LNCaP clone FGC (cell line): ENCODE measurements around the gene PAQR5.

Experiments
- DNase-seq: peaks from one replicate; pipeline ENCODE4 v3.0.0-alpha.2; 2011; ENCODE audit warnings: low read depth
- H3K4me3 ChIP-seq: 2 replicates; pipeline ENCODE4 v1.5.1; 2011; ENCODE audit warnings: mild to moderate bottlenecking, low read depth, low read length, control low read depth
- CTCF ChIP-seq: IDR thresholded peaks from 2 replicates; pipeline ENCODE4 v1.5.1; 2012; ENCODE audit warnings: mild to moderate bottlenecking; ENCODE audit not compliant: control insufficient read depth, insufficient read depth; ENCODE audit errors: extremely low read depth

PAQR5 gene

GRCh38 chr15:69275074-69275670 is 23.5 kb upstream of the PAQR5 start:
- no peak overlapping the region for H3K4me3 ChIP-seq
- DNase-seq = no peak
- no peak for TF ChIP-seq CTCF

- no peak for TF ChIP-seq CTCF
- no peak overlapping the region for H3K4me3 ChIP-seq
- DNase-seq = no peak
Measured at GRCh38 chr15:69275933-69276560, 22.7 kb upstream of the PAQR5 start.

- no peak overlapping the region for H3K4me3 ChIP-seq
- no peak for TF ChIP-seq CTCF
- no peak for DNase-seq
Measured at GRCh38 chr15:69277316-69277715, 21.4 kb upstream of the PAQR5 start.

- DNase-seq = no peak
- no peak for TF ChIP-seq CTCF
- no peak overlapping the region for H3K4me3 ChIP-seq
Measured at GRCh38 chr15:69279636-69280035, 19.1 kb upstream of the PAQR5 start.

- no peak for DNase-seq
- TF ChIP-seq CTCF = no peak
- no peak overlapping the region for H3K4me3 ChIP-seq
Measured at GRCh38 chr15:69280783-69281182, 17.9 kb upstream of the PAQR5 start.

GRCh38 chr15:69282104-69282743 is 16.5 kb upstream of the PAQR5 start:
- no peak for DNase-seq
- TF ChIP-seq CTCF = no peak
- no peak overlapping the region for H3K4me3 ChIP-seq
